Forelimb muscle (tissue), 1 donor: ENCODE results near the gene UQCRQ. TPM values are rescaled to one million over a fixed set of nuclear protein-coding genes. Genes with fewer than 3 reads are reported as not detected.
"Not testable (repeated sequence)": the region's sequence is repeated elsewhere in the genome, so short reads cannot be mapped to it uniquely, and the experiment has no call there.

Experiments
- DNase-seq: peaks from one replicate; pipeline ENCODE4 v3.0.0-alpha.2; 2013; ENCODE audit warnings: low read depth
- polyA plus RNA-seq: library from polyadenylated mRNA; unstranded; fragments of 120-200 nt; gene quantifications from one replicate; pipeline ENCODE4 v1.2.1, GENCODE V29; 2013; ENCODE audit not compliant: insufficient read length

Gene UQCRQ
- polyA plus RNA-seq, 1 donor = 185 TPM

DNA sequence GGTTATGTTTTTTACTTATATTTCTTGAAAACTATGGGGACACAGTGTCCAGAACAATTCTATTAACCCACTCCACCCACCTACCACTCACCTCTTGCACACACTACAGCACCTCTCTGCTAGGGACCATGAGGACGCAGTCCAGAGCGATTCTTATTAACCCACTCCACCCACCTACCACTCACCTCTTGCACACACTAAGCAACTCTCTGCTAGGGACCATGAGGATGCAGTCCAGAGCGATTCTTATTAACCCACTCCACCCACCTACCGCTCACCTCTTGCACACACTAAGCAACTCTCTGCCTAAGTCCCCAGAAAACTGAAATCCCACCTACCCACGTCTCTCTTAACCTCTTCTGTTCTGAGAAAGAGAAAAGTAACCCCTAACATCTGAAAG, 33.8 kb upstream of the UQCRQ start:
- DNase-seq = no peak

DNA sequence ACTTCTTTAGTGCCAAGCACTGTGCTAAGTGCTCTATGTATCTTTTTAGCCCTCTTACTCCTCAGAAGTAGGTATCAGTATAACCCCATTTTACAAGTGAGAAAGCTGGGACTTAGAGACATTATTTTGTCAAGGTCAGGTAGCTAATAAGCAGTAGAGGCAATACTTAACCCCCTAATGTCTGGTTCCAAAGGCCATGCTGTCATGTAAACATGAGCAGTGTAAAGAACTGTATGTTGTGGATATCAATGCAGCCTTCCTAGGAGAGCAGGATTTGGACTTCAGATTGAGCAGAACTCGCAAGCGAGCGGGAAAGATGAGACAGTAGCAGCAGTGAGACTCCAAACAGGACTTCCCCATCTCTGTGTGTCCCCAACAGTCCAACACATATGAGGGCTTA, 32.4 kb upstream of the UQCRQ start:
- DNase-seq = no peak

DNA sequence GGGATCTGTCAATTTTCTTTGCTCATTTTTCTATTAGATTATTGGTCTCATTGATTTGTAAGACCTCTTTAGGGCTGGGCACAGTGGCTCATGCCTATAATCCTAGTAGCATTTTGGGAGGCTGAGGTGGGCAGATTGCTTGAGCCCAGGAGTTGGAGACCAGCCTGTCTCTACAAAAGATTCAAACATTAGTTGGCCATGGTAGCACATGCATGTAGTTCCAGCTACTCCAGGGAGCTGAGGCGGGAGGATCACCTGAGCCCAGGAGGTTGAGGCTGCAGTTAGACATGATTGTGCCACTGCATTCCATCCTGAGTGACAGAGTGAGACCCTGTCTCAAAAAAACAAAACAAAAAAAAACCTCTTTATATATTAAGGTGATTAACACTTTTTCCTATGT, 29.6 kb upstream of the UQCRQ start:
- DNase-seq = no peak

DNA sequence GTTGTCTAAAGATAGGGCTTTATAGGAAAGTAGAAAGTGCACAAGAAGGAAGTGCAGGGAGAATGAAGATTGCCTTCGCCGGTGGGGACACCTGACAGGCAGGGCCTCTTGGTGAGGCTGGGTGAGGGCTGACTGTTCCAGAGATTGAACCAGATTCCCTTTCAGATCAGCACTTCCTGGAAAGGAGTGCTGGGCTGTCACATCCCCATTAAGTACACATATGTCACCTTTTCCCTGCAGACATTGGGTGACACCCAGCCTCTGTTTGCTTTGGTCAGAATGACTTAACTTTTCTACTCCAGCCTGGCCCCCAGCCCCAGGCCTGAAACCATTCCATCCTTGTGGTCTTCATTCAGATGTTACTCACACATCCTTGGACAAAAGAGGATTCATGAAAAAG, 28.6 kb upstream of the UQCRQ start:
- no peak for DNase-seq

DNA sequence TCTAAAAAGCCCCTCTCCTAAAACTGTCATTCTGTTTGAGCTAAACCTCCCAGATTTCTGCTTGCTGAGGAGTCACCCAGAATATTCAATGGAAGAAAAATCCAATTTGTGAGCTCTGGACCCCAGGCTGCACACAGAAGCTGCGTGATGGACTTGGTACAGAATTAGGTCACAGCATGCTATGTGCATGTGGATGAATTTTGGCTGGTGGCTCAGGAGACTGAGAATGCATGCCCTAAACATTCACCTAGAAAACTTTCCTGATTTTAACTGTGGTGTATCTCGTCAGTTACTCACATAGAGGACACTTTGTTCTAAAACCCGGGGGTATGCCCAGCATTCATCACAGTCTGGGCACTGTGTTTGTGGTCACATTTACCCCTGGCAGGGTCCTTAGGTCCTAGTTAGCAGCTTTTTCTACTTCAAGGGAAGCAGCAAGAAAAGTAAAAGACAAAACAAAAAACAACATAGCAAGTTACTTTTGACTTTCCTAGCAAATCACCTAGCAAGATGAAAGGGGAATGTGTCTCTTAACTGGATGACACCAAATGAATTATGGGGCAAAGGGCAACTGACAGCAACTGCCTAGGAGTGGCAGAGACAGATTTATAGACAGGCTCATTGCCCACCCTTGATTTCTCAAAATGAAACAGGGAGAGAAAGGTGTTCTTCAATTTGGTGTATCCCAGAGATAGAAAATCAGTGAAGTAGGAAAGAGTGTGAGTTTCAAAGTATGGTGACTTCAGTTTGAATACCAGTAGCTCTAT, 27.7 kb upstream of the UQCRQ start:
- no peak for DNase-seq

DNA sequence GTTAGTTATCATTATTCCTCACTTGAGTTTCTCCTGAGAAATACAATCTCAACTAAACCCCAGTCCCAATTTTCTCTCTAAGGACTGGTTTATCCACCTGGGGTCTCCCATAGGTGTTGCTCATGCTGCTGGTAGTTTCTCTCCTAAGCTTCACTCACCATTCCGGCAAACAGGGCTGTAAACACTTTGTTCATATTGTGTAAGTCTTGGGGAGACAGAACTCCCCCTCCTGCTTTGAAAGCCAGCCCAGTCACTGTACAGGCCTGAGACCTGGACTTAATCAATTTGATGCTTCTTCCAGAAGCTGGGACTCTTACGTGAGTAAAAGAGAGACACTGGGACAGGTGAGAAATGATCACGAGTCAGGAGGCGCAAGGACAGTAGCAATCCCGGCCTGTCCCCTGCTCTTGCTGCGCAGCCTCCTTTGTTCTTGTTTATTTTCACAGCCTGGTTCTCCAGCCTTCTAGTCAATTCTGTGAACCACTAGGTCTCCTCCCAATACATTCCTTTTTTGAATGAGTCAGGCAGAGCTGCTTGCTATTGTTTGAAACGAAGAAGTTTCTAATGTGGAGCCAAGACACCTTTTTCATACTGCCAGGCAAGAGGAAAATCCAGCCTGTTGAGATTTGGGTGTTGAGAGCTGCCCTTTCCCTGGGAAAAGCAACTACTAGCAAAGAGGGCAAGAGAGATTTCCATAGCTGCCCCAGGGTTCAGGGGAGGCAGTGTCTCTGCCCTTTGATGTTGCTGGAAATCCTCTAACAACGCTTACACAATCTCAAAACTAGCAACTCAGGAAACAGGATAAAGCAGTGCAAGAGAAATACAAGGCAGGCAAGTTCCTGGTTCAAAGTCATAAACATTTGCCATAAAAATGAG, 26.8 kb upstream of the UQCRQ start:
- no peak for DNase-seq

DNA sequence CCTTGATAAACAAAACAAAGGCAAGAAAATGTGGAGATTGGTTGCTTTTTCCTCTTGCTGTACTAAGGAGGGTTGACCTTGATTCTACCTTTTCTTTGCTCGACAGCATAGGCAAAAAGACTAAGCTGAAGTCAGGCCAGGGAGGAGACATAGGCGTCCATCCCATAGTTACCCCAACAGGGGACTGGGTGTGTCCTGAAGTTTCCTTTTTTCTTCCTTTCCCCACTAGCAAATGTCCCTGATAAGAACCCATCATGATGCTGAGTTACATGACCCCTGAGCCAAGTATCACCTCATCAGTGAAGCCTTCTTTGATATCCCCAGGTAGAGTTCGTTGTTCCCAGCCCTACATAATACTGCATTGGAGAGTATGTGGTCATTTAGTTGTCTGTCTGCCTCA, 26.1 kb upstream of the UQCRQ start:
- no peak for DNase-seq

DNA sequence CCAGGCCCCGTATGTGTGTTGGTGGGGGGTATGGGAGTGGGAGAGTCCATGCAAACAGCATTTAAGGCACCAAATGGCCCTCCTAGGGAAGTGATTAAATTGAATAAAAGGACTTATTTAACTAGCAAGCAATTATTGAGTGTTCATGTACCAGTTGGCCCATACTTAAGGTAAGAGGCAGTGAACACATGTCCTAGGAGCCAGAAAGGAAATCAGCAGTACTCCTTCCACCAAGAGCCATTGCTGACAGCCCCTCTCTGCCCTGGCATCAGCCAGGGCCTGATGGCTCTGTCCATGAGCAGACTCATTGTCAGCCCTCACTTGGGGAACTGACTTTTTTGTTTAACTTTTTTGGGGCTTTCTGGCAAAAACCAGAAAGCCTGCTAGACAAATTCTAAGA, 25.5 kb upstream of the UQCRQ start:
- DNase-seq = no peak

DNA sequence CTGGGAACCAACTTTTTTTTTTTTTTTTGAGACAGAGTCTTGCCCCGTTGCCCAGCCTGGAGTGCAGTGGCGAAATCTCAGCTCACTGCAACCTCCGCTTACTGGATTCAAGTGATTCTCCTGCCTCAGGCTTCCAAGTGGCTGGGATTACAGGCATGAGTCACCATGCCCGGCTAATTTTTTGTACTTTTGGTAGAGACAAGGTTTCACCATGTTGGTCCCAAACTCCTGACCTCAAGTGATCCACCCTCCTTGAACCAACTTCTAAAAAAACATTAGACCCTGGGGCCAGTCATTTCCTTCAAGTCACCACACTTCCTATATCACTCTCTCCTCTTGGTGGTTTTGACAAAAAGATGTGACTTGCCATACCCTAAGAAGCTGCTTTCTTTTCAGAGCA, 25.1 kb upstream of the UQCRQ start:
- DNase-seq = no peak

DNA sequence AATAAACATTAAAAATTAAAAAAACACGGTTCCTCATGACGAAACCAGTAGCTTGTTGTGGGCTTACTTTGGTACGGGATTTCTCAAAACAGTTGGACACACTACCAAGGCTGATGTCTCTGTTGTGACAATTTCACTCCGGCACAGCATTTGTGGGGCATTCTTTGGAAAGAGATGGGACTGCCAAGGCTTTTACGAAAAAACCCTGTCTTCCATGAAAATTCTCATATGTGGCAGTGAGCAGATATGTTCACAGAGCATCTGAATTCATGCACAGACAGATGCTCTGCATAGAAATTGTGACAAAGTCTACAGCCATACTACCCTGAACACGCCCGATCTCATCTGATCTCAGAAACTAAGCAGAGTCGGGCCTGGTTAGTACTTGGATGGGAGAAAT, 18.2 kb upstream of the UQCRQ start:
- DNase-seq = no peak

DNA sequence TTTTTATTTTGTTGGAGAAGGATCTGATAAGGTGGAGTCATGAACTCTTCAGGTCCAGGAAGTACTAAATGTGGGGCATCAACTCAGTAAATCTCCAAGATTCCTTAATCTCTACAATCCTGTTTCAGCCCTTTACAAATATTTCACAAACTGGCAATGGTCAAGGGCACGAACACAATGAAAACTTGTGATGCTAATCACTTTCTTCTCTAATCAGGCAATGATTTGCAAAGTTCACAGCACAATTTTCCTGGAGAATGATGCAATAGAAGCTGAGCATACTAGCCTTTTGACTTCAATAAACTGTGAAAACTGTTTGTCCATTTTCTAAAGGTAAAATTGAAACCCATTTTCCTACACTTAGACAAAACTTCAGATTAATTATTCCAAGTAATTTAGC, 17.1 kb upstream of the UQCRQ start:
- DNase-seq = no peak

DNA sequence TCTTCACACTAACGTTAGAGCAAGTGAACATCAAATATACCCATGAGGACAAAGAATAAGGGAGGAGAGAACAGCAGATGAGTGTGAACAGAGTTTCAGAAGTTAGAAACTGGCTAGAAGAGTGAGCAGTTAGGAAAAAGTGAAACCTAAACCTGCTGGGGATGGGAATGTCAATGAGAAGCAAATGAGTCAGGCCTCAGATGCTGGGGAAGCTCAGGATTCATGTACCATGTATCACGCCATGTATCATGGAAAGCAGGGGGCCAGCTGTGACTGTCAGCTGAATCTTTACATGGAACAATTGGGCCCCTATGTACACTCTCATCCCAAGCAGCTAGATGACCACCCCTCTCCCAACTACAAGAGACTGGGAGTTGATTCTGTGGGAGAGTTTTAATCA, 16.4 kb upstream of the UQCRQ start:
- DNase-seq = no peak

DNA sequence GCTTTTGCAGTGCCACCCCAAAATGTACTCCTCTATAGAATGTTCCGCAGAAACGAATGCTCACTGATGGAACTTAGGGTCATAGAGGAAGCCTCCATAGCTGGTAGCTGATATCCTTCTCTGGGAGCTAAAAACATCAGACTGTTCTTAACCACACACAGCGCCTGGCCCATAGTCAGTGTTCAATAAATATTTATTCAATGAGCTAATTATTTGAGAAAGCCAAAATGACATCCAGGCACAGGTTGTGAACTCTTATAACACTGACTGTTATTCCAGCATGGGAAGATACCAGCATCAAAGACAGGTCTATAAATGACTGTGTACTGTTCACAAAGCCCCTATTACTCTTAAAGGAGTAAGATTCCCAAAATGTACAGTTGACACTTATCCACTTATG, 13.1 kb upstream of the UQCRQ start:
- DNase-seq = no peak

DNA sequence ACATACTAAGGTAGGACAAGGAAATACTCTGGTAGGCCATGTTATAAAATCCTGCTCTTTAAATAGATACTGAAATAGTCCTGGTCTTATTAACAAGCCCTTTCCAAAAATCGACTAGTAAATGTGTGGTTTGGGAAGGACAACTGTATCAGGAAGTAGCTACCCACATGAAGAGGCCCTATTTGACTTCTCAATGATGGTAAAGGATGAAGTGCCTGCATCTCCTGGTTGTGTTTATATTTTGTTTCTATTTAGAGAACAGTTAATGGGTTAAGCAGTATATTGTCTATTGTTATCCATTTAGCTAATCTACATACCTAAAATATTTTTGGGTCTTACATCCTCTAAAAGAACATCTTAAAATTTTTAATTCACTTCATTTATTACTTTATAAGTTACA, 12.7 kb upstream of the UQCRQ start:
- DNase-seq = no peak

DNA sequence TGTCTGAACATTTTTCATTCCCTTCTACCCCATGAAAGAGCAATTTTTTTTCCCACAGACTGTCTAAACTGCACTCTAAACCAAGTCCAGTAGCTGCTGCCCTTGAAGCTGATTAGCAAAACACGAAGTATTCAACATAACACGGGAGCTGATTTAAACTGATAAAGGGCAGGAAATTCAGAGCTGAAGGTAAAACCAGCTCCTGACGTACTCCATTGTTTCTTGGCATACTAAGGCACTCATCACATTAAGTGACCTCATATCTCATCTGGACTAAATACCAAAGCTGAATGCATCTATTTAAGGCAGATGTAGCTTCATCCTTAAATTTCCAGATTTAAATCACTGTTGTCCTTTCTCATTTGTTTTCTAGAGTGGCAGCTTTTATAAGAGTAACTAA, 12.1 kb upstream of the UQCRQ start:
- DNase-seq = no peak

DNA sequence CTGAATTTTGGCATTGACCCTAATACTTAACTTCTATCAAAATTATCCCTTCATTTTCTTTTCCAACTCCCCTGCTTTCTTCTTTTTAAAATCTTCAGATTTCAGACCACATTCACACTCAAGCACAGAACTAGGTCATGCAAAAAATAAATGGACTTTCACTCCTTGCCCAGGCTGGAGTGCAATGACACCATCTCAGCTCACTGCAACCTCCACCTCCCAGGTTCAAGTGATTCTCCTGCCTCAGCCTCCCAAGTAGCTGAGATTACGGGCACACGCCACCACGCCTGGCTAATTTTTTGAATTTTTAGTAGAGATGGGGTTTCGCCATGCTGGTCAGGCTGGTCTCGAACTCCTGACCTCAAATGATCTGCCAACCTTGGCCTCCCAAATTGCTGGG, 11.4 kb upstream of the UQCRQ start:
- not testable (repeated sequence) for DNase-seq

DNA sequence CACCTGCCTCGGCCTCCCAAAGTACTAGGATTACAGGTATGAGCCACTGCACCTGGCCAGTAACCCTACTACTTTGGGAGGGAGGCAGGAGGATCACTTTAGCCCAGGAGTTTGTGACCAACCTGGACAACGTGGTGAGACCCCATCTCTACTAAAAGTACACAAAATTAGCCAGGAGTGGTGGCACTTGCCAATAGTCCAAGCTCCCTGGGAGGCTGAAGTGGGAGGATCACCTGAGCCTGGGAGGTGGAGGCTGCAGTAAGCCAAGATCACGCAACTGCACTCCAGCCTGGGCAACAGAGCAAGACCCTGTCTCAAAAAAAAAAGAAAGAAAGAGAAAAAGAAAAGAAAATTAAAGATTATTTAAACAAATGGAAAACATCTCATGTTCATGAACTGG, 10.4 kb upstream of the UQCRQ start:
- no peak for DNase-seq

DNA sequence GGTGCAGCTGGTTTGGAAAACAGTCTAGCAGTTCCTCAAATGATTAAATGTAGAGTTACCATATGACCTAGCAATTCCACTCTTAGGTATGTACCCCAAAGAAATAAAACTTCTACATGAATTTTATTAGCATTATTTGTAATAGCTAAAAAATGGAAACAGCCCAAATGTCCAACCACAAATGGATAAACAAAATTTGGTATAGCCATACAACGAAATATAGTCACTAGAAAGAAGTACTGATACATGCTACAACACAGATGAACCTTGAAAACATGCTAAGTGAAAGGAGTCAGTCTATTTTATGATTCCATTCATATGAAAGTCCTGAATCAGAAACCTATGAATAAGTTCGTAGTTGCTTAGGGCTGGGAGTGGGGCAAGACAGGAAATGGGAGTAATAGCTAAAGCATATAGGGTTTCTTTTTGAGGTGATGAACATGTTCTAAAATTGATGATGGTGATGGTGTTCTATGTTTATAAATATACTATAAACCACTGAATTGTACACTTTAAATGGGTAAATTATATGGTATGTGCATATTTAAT, 6.5 kb upstream of the UQCRQ start:
- no peak for DNase-seq

DNA sequence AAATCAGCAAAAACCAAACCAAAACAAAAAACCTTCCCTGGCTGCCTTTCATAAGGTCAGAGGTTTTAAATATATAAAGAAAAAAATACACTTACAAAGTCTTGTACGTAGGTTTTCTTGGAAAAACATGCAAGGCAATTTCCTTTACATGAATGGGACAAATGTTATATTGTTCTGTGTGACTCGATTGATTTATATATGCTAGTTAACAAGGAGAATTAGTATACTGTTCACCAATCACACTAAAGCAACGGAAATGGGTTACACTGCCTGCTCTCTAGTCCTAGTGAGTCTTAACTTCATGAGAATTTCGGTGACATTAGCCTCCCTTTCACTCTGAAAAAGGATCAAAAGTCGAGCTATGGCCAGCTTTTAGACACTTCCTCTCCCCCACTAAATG, 5.7 kb upstream of the UQCRQ start:
- no peak for DNase-seq

DNA sequence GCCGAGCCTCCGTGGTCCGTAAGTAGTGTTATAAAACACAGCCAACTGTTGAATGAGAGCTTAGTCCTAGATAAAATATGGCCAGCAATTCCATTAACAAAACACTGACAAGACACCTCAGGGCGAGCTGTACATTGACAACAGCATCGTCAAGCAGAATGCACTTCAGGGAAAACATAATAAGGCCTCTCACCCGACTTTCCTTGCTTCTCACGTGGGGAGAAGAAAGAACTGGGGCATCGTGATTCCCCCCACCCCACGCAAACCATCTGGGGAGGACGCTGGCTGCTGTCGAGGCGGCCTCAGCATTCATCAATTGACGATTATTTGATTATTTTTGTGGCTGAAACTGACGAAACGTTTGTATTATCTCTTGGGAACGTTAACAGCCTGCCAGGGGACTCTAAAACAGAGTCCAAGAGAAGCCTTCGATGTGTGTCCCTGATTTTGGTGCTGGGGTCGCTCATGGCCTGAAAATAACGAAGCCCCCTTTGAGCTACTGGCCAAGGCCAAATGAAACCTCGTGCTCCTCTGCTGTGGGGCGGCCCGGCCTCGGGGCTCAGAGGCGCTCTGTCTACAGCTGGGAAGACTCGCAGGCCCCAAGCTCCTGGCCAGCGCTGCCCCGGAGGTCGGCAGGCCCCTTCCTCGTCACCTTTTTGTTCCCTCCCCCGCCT, 637 bp upstream of the UQCRQ start:
- no peak for DNase-seq

DNA sequence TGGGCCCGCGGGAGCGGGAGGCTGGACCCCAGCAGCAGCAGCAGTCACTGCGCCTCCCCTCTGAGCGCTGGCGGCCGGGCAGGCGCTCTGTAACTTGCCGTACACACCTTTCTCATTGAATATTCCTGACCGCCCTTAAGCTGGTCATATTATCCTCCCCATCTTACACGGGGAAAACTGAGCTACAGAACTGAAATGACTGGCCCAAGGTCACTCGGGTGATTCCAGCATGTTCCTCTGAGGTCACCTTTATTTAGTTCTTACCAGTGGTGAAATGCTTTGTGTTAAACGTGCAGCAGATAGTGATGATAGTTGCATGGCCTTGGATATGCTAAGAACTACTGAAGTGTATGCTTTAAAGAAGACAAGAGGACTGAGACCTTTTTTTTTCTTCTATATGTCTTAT, 607 bp downstream of the UQCRQ start:
- DNase-seq = no peak

DNA sequence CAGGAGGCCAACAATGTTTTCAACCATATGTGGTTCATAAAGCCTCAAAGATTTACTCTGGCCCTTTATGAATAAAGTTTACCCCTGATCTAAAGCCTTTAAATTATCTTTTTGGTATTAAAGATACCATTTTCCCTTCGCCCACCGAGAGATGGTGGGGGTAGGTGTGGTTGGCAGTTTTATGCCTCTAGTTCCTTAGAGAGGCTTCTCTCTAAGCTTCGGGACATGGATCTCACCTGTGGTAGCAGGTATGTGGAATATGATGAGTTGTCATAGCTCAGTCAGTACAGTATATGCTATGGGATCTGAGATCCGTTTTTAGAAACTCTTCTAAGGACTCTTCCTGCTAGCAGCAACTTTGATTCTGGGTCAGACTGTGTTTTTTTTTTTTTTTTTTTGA, 2.3 kb downstream of the UQCRQ start:
- no peak for DNase-seq
